DOHH2 (cell line): ENCODE measurements around the gene SREBF2.

ENCODE experiments used
- H3F3A ChIP-seq: fragments of 200-600 bp; sonication (generic), shearing (Covaris generic); 2 replicates; pipeline ENCODE4 v1.6.0; 2016; ENCODE audit warnings: antibody characterized with exemption, mild to moderate bottlenecking; ENCODE audit not compliant: control insufficient read depth, insufficient read depth
- H3K27ac ChIP-seq: fragments of 200-600 bp; sonication (generic); 2 replicates; pipeline ENCODE4 v1.5.1; 2014; ENCODE audit warnings: low read depth, mild to moderate bottlenecking, low read length, moderate library complexity
- H3K27me3 ChIP-seq: fragments of 200-600 bp; sonication (generic); 2 replicates; pipeline ENCODE4 v1.6.1; 2014; ENCODE audit warnings: mild to moderate bottlenecking, low read length, mixed read lengths; ENCODE audit not compliant: control insufficient read depth
- H3K36me3 ChIP-seq: fragments of 200-600 bp; sonication (generic); 2 replicates; pipeline ENCODE4 v1.6.1; 2014; ENCODE audit warnings: mild to moderate bottlenecking, low read length, moderate library complexity, mixed read lengths; ENCODE audit not compliant: control insufficient read depth
- H3K4me1 ChIP-seq: fragments of 200-600 bp; sonication (generic); 2 replicates; pipeline ENCODE4 v1.6.1; 2014; ENCODE audit warnings: mild to moderate bottlenecking, low read length, mixed read lengths; ENCODE audit not compliant: control insufficient read depth
- H3K4me2 ChIP-seq: fragments of 200-600 bp; sonication (generic); 2 replicates; pipeline ENCODE4 v1.6.0; 2014; ENCODE audit warnings: mild to moderate bottlenecking, low read length, moderate library complexity
- H3K4me3 ChIP-seq: fragments of 200-600 bp; sonication (generic); 2 replicates; pipeline ENCODE4 v1.5.1; 2014; ENCODE audit warnings: mild to moderate bottlenecking, low read length, mixed read lengths
- H3K79me2 ChIP-seq: fragments of 200-600 bp; sonication (generic); 2 replicates; pipeline ENCODE4 v1.6.1; 2014; ENCODE audit warnings: mild to moderate bottlenecking, low read length, mixed read lengths; ENCODE audit not compliant: control insufficient read depth
- H3K9me2 ChIP-seq: fragments of 200-600 bp; sonication (generic); replicated peaks from 2 replicates; pipeline ENCODE4 v1.6.1; 2014; ENCODE audit warnings: mild to moderate bottlenecking, low read length, mixed read lengths; ENCODE audit not compliant: control insufficient read depth
- H3K9me3 ChIP-seq: fragments of 200-600 bp; sonication (generic); 2 replicates; pipeline ENCODE4 v1.6.1; 2014; ENCODE audit warnings: antibody characterized with exemption, low read length, mixed read lengths; ENCODE audit not compliant: control insufficient read depth, insufficient read depth
- H4K20me1 ChIP-seq: fragments of 200-600 bp; sonication (generic); 2 replicates; pipeline ENCODE4 v1.6.0; 2014; ENCODE audit warnings: low read depth, mild to moderate bottlenecking, antibody characterized with exemption, low read length, moderate library complexity; ENCODE audit not compliant: control insufficient read depth, insufficient read depth
- CTCF ChIP-seq: fragments of 200-600 bp; sonication (generic); IDR thresholded peaks from one replicate; pipeline ENCODE4 v1.5.1; 2014; ENCODE audit warnings: antibody characterized with exemption, mild to moderate bottlenecking, low read depth, low read length; ENCODE audit not compliant: poor library complexity, severe bottlenecking
- EZH2phosphoT487 ChIP-seq: fragments of 200-600 bp; sonication (generic); IDR thresholded peaks from 2 replicates; pipeline ENCODE4 v1.6.1; 2017; ENCODE audit warnings: borderline replicate concordance, mild to moderate bottlenecking, antibody characterized with exemption, low read length, moderate library complexity, mixed read lengths

Gene SREBF2

GRCh38 chr22:41819257-41819656 is 13.6 kb upstream of the SREBF2 start:
- Histone ChIP-seq H4K20me1 (no peaks in the 10 kb centered on the region), H3K4me1 (peaks cover 10% of the 10 kb centered on the region), H3K9me3 (no peaks in the 10 kb centered on the region), H3K79me2 (no peaks in the 10 kb centered on the region), H3K9me2 (no peaks in the 10 kb centered on the region), H3K27me3 (no peaks in the 10 kb centered on the region), H3K27ac (no peak overlapping the region), H3K36me3 (peaks cover 25% of the 10 kb centered on the region), H3F3A (no peaks in the 10 kb centered on the region; the same call in 1 of the 2 replicates), H3K4me2 (no peak overlapping the region), H3K4me3 (no peak overlapping the region)
- TF ChIP-seq EZH2phosphoT487 (no peak), CTCF (no peak)

- Histone ChIP-seq H3F3A (no peaks in the 10 kb centered on the region; the same call in 1 of the 2 replicates), H3K4me3 (no peak overlapping the region), H3K79me2 (no peaks in the 10 kb centered on the region), H4K20me1 (no peaks in the 10 kb centered on the region), H3K27ac (no peak overlapping the region), H3K4me2 (no peak overlapping the region), H3K9me2 (no peaks in the 10 kb centered on the region), H3K27me3 (no peaks in the 10 kb centered on the region), H3K9me3 (no peaks in the 10 kb centered on the region), H3K36me3 (peaks cover 21% of the 10 kb centered on the region), H3K4me1 (peaks cover 16% of the 10 kb centered on the region)
- TF ChIP-seq EZH2phosphoT487 (no peak), CTCF (no peak)
These were observed 12.5 kb upstream of the SREBF2 start for GRCh38 chr22:41820447-41820846.

- Histone ChIP-seq H3K9me3 (no peaks in the 10 kb centered on the region), H3K4me1 (peaks cover 19% of the 10 kb centered on the region), H3F3A (no peaks in the 10 kb centered on the region; the same call in 1 of the 2 replicates), H4K20me1 (no peaks in the 10 kb centered on the region), H3K27me3 (no peaks in the 10 kb centered on the region), H3K36me3 (peaks cover 23% of the 10 kb centered on the region), H3K4me2 (no peak overlapping the region), H3K27ac (no peak overlapping the region), H3K4me3 (no peak overlapping the region), H3K9me2 (no peaks in the 10 kb centered on the region), H3K79me2 (no peaks in the 10 kb centered on the region)
- TF ChIP-seq EZH2phosphoT487 = no peak
These were observed 11.2 kb upstream of the SREBF2 start for GRCh38 chr22:41821471-41822316.

- Histone ChIP-seq H3K9me3 (no peaks in the 10 kb centered on the region), H3K4me3 (no peak overlapping the region), H3K27me3 (no peaks in the 10 kb centered on the region), H4K20me1 (no peaks in the 10 kb centered on the region), H3K36me3 (peaks cover 23% of the 10 kb centered on the region), H3F3A (no peaks in the 10 kb centered on the region; the same call in 1 of the 2 replicates), H3K79me2 (no peaks in the 10 kb centered on the region), H3K27ac (no peak overlapping the region), H3K9me2 (no peaks in the 10 kb centered on the region), H3K4me2 (no peak overlapping the region), H3K4me1 (peaks cover 24% of the 10 kb centered on the region)
- TF ChIP-seq EZH2phosphoT487 (no peak), CTCF (peak; percentile 70)
These were observed 10.4 kb upstream of the SREBF2 start for GRCh38 chr22:41822317-41823057.
